ENCODE data around the gene ZNF98.

ZNF98 gene

GRCh38 chr19:22422211-22422610, at the start of gene ZNF98:
Gene ZNF98, minus strand, starts transcription at chr19:22422346. Its CDS starts 122 bp downstream, at chr19:22422224.
- DNase-seq = peak in 9 of 14 donors; percentile 1 to 48 (median 17)

DNA sequence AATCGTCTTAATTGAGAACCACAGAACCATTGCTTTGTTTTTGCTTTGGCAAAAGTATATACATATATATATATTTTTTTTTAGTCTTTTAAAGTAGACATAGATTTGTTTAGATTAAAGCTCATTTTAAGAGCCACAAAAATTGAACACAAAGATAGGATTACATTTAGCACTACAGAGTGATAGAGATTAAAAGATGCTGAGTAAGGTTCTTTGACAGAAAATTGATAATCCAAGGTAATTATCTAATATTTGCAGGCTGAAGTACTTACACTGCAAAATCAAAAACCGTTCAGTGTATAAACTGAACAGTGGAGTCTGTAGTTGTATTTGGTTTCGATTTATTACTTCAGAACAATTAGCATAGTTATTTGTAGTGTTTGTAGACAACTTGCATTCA, 24.5 kb upstream of the ZNF98 start:
- no peak for DNase-seq

GRCh38 chr19:22438011-22438410, 15.9 kb upstream of the ZNF98 start:
- no peak for DNase-seq

DNA sequence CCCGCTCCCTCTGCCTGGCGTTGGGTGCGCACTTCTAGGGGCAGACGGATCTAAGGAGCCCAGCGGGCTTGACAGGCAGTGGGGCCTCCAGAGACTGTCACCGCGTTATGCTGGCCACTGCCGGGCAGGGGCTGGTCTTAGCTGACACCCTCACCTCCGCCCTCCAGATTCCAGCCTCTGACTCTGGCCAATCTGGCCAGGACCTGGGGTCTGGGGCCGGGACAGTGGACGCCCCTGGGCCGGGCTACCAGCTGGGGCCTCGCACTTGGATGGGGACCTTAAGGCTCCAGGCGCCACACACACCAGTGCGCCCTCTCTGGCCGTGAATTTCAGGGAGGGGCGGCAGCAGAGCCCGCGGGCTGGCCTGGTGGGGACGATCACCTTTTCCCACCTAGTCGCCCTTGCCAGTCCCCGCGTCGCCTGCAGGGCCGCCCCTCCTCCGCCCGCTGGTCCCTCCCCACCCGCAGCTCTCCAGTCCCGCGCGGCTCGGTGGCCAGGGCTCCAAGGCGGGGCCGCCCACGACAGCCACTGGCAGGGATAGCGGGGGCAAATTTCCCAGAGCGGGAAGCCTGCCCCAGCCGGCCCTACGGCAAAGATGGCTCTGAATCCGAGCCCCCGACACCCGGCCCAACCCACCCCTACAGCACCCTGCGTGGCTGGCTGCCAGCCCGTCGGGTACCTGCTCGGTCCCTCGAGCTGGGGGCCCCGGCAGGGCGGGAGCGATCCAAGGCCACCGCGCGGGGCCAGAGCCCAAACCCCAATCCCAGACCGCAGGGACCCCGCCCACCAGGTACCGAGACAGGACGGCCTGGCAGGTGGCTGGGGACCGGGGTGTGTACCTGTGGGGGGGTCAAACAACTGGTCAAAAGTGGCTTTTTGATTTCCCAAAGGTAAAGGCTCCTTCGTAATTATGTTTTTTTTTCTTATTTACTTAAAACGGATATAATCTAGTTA, 6.1 kb upstream of the ZNF98 start:
- peak in 1 of 14 donors; percentile 1 for DNase-seq

DNA sequence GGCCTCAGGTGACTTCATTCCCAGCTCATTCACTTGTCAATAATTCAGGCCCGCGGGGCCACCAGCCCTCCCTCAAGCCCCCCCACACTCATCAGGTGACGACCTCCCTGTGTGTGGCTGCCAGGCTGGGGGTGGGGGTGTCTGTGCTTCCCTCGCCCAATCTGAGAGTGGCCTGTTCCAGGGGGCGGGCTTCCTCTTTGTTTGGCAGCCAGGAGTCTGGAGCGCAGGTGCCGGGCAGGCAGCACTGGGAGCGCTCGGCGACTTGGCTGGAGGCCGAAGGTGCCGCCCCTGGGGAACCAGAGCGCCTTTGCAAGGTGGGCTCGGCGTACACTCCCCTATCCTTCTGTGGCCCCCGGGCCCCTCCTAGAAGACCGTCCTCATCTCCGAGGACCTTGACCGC, 5.4 kb upstream of the ZNF98 start:
- DNase-seq = no peak

DNA sequence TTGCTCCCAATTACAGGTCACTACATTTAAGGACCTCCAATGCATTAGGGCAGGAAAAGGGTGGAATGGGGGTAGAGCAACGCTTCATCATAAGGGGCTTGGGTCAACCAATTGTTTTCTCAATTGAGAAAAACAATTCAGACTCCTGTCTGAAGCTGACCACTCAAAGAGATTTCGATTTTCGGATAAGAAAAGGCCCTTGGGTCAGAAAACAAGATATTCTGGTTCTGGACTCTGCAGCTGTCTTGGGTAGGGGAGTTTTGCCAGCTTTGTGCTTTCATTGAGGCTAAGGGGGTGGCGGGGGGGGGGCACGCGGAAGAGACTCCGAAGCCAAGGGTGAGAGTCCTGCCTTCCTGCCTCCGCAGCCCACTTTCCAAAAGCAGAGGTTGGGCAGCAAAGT, 4.8 kb upstream of the ZNF98 start:
- no peak for DNase-seq

- DNase-seq = no peak
These were observed 349 bp downstream of the ZNF98 start for GRCh38 chr19:22421797-22422196.

- DNase-seq = no peak
These were observed 67.5 kb downstream of the ZNF98 start for GRCh38 chr19:22354665-22355064.

All from C1 segment of cervical spinal cord (tissue), 14 donors.